HPDE6-E6E7 (cell line): ENCODE data around the gene RAD51B.
"Not testable (repeated sequence)": the region's sequence is repeated elsewhere in the genome, so short reads cannot be mapped to it uniquely, and the experiment has no call there.

Experiments used
- DNase-seq: peaks from one replicate; pipeline ENCODE4 v3.0.0; 2011; ENCODE audit warnings: missing footprints; ENCODE audit errors: extremely low spot score

RAD51B gene

GRCh38 chr14:68740788-68741476 lies 921.4 kb downstream of the RAD51B start:
- no peak for DNase-seq

GRCh38 chr14:68741477-68741791 lies 921.9 kb downstream of the RAD51B start:
- no peak for DNase-seq

DNA sequence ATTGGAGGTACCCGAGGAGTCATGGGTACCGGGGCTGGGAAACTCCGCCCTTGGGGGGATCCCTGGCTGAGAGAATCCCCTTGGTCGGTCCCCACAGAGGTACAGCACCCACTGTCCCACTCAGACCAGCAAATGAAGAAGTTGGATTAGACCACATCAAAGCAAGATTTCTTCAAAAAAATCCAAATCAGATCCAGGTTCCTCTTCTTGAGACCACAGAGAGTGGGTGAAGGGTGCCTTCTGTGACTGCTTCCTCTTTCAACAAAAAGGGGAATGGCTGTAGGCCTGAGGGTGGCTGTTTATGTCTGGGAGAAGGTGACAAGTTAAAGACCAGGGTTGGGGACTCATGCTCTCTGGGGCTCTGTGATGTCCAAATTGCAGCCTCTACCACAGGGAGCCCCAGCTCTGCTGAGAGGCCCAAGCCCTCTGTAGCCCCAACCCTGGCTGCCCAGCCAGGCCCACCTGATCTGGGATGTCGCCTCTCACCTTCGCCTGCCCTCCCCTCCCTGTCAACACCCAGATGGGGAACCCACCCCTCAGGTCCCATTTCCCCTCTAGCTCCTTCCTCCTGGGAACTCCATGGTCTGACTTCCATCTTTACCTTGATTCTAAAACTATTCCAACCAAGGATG lies 922.4 kb downstream of the RAD51B start:
- DNase-seq, result no peak

- no peak for DNase-seq
These were observed 925.0 kb downstream of the RAD51B start for GRCh38 chr14:68744613-68745012.

DNA sequence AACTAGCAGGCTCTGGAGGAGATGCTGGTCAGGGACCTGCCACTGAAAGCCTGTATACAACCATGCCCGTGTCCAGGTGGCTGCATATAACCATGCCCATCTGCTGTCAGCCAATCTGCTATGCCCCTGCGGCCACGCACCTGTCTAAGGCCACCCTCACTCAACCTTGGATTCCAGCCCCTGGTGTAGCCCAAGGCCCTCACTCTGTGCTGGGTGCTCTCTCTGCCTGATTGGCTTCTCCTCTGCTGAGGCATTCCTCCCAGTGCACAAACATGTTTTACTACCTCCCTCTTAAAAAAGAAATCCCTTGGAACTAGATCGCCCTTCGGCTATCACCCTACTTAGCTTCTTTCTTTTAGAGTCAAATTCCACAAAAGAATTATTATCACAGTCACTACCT lies 927.8 kb downstream of the RAD51B start:
- no peak for DNase-seq

- DNase-seq, result no peak
These were observed 928.7 kb downstream of the RAD51B start for GRCh38 chr14:68748260-68748659.

GRCh38 chr14:68748691-68749090 lies 929.1 kb downstream of the RAD51B start:
- DNase-seq, result no peak

- no peak for DNase-seq
These were observed 930.2 kb downstream of the RAD51B start for GRCh38 chr14:68749487-68750475.

- DNase-seq, result no peak
These were observed 932.9 kb downstream of the RAD51B start for GRCh38 chr14:68752271-68753006.

DNA sequence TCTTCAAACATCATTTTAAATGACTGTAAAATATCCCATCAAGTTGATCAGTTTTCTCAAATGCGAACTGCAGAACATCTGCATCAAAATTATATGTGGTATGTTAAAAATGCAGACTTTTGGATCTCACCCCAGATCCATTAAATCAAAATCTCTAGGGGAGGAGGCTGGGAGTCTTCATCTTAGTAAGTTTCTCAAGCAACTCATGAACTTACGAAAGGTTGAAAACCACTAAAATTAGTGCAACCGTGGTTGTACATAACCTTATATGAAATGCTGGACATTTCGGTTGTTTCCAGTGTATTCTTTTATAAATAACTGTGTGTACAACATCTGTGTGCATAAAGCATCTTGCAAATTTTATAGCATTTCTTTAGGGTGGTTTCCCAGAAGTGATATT lies 934.1 kb downstream of the RAD51B start:
- DNase-seq, result no peak

- DNase-seq, result no peak
These were observed 935.4 kb downstream of the RAD51B start for GRCh38 chr14:68755016-68755353.

DNA sequence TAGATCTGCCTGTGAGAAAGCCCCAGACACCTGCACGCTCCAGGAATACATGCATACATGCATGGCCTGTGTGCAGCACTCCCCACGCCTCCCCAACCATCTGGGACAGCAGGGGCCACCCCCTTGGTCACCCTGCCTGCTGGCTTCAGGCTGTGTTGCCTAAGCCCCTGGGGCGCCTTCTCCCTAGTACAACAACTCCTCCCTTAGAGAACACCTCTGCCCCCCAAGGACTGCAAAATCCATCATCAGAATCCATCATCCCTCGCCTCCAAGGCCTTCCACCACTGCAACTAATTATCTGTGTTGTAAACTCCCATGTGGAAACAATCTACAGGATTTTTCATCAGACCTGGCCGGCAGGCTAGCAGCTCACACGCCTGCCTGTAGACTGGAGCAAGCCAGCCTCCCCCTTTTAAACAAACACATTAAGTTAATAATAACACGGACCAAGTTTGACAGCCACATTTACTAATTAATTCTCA lies 936.5 kb downstream of the RAD51B start:
- no peak for DNase-seq

- no peak for DNase-seq
These were observed 937.2 kb downstream of the RAD51B start for GRCh38 chr14:68756734-68757133.

- DNase-seq, result no peak
These were observed 938.1 kb downstream of the RAD51B start for GRCh38 chr14:68757618-68758081.

- no peak for DNase-seq
These were observed 938.7 kb downstream of the RAD51B start for GRCh38 chr14:68758301-68758700.

- DNase-seq, result no peak
These were observed 939.5 kb downstream of the RAD51B start for GRCh38 chr14:68759017-68759560.

DNA sequence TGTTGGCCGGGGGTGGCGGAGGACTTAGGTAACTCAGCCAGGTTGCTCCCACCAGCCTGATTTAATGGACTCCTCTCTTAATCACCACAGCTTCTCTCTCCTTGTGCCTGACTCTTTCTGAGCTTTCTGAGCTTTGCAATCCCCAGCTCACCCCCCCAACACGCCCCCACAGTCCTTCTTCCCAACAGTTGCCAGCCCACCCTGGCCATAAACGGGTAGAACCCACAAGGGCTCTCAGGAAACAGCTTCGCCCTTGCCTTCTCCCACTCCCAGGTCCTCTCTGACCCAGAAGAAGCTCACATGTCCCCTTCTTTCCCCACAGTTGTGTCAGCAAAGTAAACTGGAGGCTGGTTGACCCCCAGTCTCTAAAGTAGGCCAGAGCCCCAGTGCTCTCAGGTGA lies 940.4 kb downstream of the RAD51B start:
- DNase-seq, result no peak

DNA sequence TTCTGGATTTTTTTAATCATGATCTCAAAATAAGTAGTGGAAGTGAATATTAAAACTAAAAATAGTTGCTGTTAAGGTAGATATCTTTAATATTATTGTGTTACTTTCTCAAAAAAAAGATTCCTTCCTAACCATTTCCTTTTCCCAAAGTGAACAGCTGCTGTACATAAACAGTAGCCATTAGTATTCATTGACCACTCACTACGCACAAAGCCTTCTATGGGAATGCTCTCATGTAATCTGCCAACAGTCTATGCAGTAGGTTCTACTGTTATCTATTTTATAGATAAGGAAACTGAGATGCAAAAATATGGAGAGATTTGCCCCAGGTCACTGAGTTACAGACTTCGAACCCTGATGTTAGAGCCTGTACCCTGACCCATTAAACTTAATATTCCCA lies 941.2 kb downstream of the RAD51B start:
- no peak for DNase-seq

GRCh38 chr14:68761391-68761790 lies 941.8 kb downstream of the RAD51B start:
- no peak for DNase-seq

DNA sequence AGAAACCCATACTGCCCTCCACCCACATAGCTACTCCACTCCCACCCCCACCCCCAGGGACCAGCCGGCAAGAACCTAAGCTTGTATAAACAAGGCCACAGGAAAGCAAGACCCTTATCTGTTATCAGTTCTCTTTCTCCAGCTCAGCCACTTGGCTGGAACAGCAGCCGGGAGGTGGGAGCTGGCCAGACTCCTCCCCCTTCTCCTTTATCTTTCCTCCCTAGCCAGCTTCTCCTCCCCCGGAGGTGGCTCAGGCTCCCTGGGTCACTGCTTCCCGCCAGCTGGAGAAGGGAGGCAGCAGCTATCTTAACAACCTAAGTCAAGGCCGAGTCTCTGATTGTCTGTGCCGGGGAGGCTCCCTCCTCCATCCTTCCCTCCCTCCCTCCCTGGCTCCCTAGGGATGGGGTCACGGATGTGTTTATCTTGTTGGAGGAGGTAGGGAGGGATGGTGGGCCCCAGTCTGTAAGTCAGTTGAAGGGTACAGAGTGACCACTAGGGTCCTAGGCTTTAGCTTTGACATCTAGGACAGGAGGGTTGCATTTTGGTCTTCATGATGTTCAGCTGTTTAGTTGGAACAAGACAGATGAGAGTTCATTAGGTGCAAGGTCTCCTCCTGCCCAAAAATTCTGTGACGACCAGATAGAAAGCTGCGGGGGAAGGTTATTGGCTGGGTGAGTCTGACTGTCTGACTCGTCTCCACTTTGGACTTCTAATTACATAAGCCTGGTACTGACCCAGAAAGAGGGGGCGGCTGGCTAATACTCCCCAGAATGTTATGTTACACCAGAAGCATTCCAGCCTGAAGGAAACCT lies 943.6 kb downstream of the RAD51B start:
- no peak for DNase-seq

- not testable (repeated sequence) for DNase-seq
These were observed 944.3 kb downstream of the RAD51B start for GRCh38 chr14:68763843-68764242.
